ENCODE data around the gene DGLUCY. TPM values are rescaled to one million over a fixed set of nuclear protein-coding genes. Genes with fewer than 3 reads are reported as not detected.

DGLUCY gene
- total RNA-seq, 1 experiment from 2014 or later: 54.8 TPM

DNA sequence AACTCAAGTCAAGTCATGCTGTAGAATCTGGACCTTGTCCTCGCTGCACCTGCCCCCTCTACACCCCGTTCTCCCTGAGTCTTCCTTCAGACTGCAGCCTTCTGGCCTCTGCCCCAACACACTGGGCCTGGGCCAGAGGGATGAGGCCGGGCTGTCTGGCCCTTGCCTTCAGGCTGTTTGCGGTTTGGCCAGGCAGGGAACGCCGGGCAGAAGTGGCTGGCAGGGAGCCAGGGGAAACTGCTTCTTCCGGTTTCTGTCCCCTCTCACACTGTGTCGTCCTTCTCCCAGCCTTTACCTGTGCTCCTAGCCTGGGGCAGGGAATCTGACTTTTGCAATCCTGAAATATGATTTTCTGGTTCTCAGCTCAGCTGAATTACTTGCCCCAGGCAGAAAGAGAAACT is 13.5 kb downstream of the DGLUCY start:
- no TSS peak for BruUV-seq (replicated peaks)
- H3K4me3 ChIP-seq (ENCODE audit: low read depth, low read length): no peak overlapping the region
- Mint-ChIP-seq H3K36me3 (ENCODE audit: insufficient read depth, unreplicated experiment) (peaks cover 39% of the 10 kb centered on the region), H3K27me3 (ENCODE audit: insufficient read depth, unreplicated experiment) (no peaks in the 10 kb centered on the region), H3K4me1 (ENCODE audit: low read depth, unreplicated experiment) (no peaks in the 10 kb centered on the region), H3K27ac (ENCODE audit: unreplicated experiment) (no peak overlapping the region), H3K4me3 (ENCODE audit: unreplicated experiment) (no peak overlapping the region), H3K9me3 (ENCODE audit: unreplicated experiment) (no peaks in the 10 kb centered on the region)
- ChIA-PET CTCF (no interaction called here), POLR2A (no interaction called here)
- H3K36me3 ChIP-seq (ENCODE audit: control insufficient read depth, insufficient read depth, low read length): peaks cover 7% of the 10 kb centered on the region
- no peaks in the 10 kb centered on the region for H3K27me3 ChIP-seq (replicated peaks; ENCODE audit: control insufficient read depth, insufficient read depth, low read length)
- no peaks in the 10 kb centered on the region for H3K9me3 ChIP-seq
- TF ChIP-seq, protein P1, sequence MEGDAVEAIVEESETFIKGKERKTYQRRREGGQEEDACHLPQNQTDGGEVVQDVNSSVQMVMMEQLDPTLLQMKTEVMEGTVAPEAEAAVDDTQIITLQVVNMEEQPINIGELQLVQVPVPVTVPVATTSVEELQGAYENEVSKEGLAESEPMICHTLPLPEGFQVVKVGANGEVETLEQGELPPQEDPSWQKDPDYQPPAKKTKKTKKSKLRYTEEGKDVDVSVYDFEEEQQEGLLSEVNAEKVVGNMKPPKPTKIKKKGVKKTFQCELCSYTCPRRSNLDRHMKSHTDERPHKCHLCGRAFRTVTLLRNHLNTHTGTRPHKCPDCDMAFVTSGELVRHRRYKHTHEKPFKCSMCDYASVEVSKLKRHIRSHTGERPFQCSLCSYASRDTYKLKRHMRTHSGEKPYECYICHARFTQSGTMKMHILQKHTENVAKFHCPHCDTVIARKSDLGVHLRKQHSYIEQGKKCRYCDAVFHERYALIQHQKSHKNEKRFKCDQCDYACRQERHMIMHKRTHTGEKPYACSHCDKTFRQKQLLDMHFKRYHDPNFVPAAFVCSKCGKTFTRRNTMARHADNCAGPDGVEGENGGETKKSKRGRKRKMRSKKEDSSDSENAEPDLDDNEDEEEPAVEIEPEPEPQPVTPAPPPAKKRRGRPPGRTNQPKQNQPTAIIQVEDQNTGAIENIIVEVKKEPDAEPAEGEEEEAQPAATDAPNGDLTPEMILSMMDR (IDR thresholded peaks at IDR 0.05; ENCODE audit: insufficient read depth in 1 of 2, low read depth in 1 of 2, low read length in 1 of 2, severe bottlenecking in 1 of 2, unreplicated experiment in 1 of 2): no peak
- peak; percentile 63 to 68 for DNase-seq
- intact Hi-C loops (cut with micrococcal nuclease; ENCODE audit: unreplicated experiment): no loop called here
- H3K4me1 ChIP-seq: peaks cover 7% of the 10 kb centered on the region; the same call in 1 of the 2 replicates

DNA sequence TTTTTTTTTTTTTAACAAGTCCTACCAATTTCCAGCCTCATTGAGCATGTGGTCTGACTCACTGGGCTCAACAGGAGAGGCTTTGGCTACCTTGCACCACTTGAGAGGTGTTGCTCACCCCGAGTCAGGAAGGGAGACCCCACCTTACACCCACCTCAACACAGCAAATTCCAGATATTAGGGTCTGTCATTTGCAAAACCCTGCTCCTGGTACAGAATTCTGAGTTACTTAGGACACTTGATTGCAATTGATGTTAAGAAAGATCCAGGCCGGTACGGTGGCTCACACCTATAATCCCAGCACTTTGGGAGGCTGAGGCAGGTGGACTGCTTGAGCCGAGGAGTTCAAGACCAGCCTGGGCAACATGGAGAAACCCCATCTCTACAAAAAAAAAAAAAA is 14.1 kb downstream of the DGLUCY start:
- H3K9me3 ChIP-seq: no peaks in the 10 kb centered on the region
- ChIA-PET POLR2A (interaction anchor here (0.6 kb wide), 1 partner anchor 30 kb away, joined by 7 read pairs; no protein-coding TSS in a partner anchor), CTCF (no interaction called here)
- Mint-ChIP-seq H3K4me1 (ENCODE audit: low read depth, unreplicated experiment) (no peaks in the 10 kb centered on the region), H3K36me3 (ENCODE audit: insufficient read depth, unreplicated experiment) (peaks cover 44% of the 10 kb centered on the region), H3K4me3 (ENCODE audit: unreplicated experiment) (no peak overlapping the region), H3K9me3 (ENCODE audit: unreplicated experiment) (no peaks in the 10 kb centered on the region), H3K27me3 (ENCODE audit: insufficient read depth, unreplicated experiment) (no peaks in the 10 kb centered on the region), H3K27ac (ENCODE audit: unreplicated experiment) (no peak overlapping the region)
- peaks cover 7% of the 10 kb centered on the region; the same call in 1 of the 2 replicates for H3K4me1 ChIP-seq
- intact Hi-C loops (cut with micrococcal nuclease; ENCODE audit: unreplicated experiment): no loop called here
- H3K27me3 ChIP-seq (replicated peaks; ENCODE audit: control insufficient read depth, insufficient read depth, low read length): no peaks in the 10 kb centered on the region
- BruUV-seq (replicated peaks): no TSS peak
- no peak for DNase-seq
- H3K36me3 ChIP-seq (ENCODE audit: control insufficient read depth, insufficient read depth, low read length): peaks cover 7% of the 10 kb centered on the region
- H3K4me3 ChIP-seq (ENCODE audit: low read depth, low read length): no peak overlapping the region
- TF ChIP-seq, protein P1 (IDR thresholded peaks at IDR 0.05; ENCODE audit: insufficient read depth in 1 of 2, low read depth in 1 of 2, low read length in 1 of 2, severe bottlenecking in 1 of 2, unreplicated experiment in 1 of 2): no peak

DNA sequence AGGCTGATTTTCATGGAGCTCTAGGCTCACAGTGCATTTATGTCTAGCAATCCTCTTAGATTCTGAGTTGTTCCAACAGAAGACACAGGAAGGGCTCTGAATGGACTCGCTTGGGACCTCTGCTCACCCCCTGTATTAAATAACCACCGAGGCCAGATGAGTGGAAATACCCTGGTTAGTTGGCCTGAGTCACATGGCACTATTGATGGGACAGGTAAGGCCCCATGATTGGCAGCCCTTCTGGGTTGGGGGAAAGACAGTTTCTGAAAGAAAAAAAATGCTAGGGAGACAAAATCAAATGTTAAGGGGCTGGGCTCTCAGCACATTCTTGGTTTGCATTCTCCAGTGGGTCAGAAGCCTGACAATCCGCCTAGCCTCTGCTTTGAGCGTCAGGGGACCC is 14.8 kb downstream of the DGLUCY start:
- Mint-ChIP-seq H3K9me3 (ENCODE audit: unreplicated experiment) (no peaks in the 10 kb centered on the region), H3K27me3 (ENCODE audit: insufficient read depth, unreplicated experiment) (no peaks in the 10 kb centered on the region), H3K4me1 (ENCODE audit: low read depth, unreplicated experiment) (no peaks in the 10 kb centered on the region), H3K27ac (ENCODE audit: unreplicated experiment) (no peak overlapping the region), H3K4me3 (ENCODE audit: unreplicated experiment) (no peak overlapping the region), H3K36me3 (ENCODE audit: insufficient read depth, unreplicated experiment) (peaks cover 47% of the 10 kb centered on the region)
- ChIA-PET POLR2A (interaction anchor here (0.6 kb wide), 1 partner anchor 30 kb away, joined by 7 read pairs; no protein-coding TSS in a partner anchor), CTCF (no interaction called here)
- Histone ChIP-seq H3K4me1 (peaks cover 7% of the 10 kb centered on the region; the same call in 1 of the 2 replicates), H3K4me3 (ENCODE audit: low read depth, low read length) (no peak overlapping the region), H3K36me3 (ENCODE audit: control insufficient read depth, insufficient read depth, low read length) (peaks cover 7% of the 10 kb centered on the region), H3K9me3 (no peaks in the 10 kb centered on the region), H3K27me3 (replicated peaks; ENCODE audit: control insufficient read depth, insufficient read depth, low read length) (no peaks in the 10 kb centered on the region)
- DNase-seq: no peak
- intact Hi-C loops (cut with micrococcal nuclease; ENCODE audit: unreplicated experiment): no loop called here
- BruUV-seq (replicated peaks): no TSS peak
- TF ChIP-seq, protein P1 (IDR thresholded peaks at IDR 0.05; ENCODE audit: insufficient read depth in 1 of 2, low read depth in 1 of 2, low read length in 1 of 2, severe bottlenecking in 1 of 2, unreplicated experiment in 1 of 2): no peak

Measured in Caco-2 (cell line).